GM19324 (cell line): ENCODE results near the gene DCDC1.

Source experiments
- ATAC-seq: cut with Tn5 transposase; IDR thresholded peaks from one replicate; pipeline ENCODE4 v1.9.1; 2021; ENCODE audit warnings: mild to moderate bottlenecking, moderate library complexity; ENCODE audit not compliant: unreplicated experiment, low FRiP score

DCDC1 gene

GRCh38 chr11:31237819-31238760, 131.4 kb downstream of the DCDC1 start:
- no peak for ATAC-seq

DNA sequence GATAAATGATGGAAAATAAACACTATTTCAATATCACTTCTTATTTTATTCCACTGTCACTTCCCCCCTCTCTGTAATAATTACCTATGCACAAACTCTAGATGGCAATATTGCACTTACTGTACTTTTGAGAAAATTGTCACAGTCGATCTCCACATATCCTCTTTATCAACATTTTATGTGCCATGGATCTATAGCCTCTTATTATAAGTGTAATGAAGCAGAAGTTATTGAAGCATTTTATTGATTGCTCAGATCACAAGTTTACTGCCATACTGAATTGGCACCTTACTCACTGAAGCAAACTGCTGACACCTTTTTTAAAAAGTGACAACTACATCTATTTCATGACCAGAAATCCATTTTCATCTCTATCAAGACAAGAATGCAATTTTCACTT, 133.4 kb downstream of the DCDC1 start:
- no peak for ATAC-seq

DNA sequence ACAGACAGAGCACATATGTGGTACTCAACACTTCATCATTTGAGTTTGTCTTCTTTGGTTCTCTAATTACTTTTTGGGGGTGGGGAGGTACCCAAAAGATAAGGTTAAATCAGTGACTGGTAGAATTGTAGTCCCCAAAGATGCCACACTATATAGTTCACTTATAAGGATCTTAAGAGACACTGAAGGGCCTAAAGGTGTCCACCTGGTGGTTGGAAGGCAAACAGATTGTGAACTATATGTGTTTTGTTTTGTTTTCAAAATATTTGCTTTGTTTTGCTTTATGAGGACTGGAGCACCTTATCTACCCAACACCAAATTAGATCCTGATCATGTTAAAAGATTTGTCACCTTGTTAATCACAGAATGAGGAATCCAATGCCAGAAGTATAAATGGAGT, 136.1 kb downstream of the DCDC1 start:
- no peak for ATAC-seq

- no peak for ATAC-seq
Measured at GRCh38 chr11:31231601-31232000, 137.9 kb downstream of the DCDC1 start.

- ATAC-seq = no peak
Measured at GRCh38 chr11:31218847-31219246, 150.7 kb downstream of the DCDC1 start.

- no peak for ATAC-seq
Measured at GRCh38 chr11:31214372-31214771, 155.2 kb downstream of the DCDC1 start.

DNA sequence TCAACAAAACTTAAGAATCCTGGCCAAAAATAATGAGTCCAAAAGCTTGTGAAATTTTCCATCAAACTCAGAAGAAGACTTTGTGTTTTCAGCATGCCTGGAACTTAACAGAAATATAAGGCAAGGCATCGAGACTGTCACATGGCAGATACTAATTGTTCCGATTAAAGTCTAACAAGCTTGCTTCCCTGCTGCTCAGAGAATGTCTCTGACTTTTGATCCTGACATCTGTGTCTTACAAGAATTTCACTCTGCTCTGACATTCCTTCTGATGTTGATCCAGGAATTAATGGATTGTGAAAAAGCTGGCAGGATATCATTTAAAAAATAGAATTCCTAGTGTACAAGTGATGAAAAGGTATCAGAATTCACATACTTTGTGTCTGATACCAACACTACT, 170.2 kb downstream of the DCDC1 start:
- ATAC-seq = no peak

DNA sequence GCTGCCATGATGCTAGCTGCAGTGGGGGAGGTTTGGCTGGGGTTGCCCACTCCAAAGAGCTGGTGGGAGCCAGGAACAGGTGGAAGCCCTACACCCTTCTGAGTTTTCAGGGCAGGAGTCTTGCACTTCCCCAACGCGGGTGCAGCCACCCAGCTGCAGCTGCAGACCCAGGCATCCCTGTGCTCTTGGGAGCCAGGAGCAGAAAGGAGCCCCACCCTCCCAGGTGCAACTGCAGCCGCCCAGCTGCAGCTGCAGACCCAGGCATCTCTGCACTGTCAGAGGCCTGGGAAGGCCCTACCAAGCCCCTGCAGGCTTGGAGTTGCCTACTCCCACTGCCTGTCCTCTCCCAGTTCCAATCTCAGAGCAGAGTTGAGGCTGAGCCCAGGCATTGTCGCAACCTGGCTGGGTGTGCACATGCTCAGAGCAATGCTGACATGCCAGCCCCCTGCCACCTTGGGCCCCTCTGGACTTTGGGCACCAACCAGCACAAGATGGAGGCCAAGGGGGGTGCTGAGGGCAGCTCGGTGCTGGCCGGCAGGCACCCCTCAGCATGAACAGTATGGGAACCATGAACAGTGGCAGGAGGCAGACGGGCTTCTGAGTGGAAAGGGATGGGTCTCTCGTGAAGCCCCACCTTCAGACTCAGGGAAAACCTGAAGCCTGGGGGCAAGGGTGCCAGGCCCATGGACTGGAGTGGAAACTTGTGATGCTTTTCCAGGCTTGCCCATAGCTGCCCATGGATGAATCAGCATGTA, 195.4 kb downstream of the DCDC1 start:
- no peak for ATAC-seq

DNA sequence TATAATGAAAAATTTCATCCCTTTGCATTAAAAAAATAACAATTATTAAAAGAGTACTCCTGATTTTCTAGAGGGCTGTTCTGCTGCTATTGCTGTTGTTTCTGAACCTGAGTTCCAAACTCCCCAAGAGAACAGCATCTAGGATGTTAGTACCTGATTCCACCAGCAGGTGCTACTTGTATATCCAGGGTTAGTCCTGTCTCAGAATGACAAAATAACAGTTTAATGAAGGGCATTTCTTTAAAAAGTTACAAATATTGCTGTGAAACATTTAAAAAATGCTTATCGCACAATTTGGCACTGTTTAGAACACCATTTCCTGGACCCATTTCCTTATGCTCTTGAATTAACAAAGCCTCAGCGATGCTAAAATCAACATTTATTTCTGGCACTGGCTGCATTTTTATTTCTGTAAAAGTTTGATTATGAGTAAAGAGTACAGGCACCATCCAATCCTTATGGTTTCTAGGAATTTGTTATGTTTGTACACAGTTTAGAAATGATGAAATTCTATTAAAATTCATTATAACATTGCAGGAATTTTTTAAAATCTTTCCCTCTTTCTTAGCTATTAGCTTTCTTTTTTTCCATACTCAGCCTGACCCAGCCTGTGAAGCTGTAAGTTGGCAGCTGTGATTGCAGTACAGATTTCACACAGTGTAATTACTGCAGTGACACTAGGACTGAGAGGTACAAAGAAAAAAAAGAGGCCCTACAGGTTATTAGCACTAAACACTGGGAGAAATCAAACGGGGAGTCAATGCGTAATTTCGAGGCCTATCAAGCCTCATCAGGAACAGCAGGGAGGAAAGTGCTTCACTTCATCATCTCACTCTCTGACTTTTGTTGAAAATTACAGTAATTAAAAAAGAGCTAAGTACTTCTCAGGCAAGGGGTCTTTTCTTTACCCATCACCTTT, 208.8 kb downstream of the DCDC1 start:
- no peak for ATAC-seq

GRCh38 chr11:31150841-31151240, 218.7 kb downstream of the DCDC1 start:
- ATAC-seq = no peak

DNA sequence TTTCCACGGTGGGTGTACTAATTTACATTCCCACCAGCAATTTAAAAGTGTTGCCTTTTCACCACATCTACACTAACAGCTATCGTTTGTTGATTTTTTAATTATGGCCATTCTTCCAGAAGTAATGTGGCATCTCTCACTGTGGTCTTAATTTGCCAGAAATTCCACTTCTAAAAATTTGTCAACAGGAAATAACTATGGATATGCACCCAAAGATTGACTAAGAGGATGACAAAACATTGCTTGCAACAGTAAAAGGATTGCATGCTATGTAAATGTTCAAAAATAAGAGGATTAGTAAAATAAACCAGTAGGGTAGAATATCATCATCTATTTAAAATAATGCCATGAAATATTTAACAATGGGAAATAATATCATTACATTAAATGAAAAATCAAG, 219.5 kb downstream of the DCDC1 start:
- ATAC-seq = no peak

DNA sequence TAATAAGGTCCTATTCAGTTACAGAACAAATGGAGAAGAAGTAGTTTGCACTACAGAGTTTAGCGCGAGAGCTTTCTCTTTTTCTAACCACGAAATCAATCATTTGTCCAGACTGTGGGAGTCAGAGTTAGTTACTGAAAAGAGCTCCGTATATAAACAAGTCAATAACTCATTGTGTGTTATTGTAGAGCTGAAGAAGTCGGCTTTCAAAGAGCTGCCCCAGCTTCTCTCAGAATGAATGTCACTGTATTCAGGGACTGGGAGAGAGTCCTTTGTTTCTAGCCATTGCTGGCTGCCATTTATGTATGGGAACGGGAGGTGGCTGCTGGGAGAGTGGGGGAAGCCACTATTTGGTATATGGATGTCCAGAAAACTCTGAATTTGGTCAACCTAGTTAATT, 227.8 kb downstream of the DCDC1 start:
- ATAC-seq = no peak

GRCh38 chr11:31139479-31139878, 230.1 kb downstream of the DCDC1 start:
- no peak for ATAC-seq

- ATAC-seq = no peak
Measured at GRCh38 chr11:31132531-31133421, 236.8 kb downstream of the DCDC1 start.

- no peak for ATAC-seq
Measured at GRCh38 chr11:31131760-31132159, 237.8 kb downstream of the DCDC1 start.

DNA sequence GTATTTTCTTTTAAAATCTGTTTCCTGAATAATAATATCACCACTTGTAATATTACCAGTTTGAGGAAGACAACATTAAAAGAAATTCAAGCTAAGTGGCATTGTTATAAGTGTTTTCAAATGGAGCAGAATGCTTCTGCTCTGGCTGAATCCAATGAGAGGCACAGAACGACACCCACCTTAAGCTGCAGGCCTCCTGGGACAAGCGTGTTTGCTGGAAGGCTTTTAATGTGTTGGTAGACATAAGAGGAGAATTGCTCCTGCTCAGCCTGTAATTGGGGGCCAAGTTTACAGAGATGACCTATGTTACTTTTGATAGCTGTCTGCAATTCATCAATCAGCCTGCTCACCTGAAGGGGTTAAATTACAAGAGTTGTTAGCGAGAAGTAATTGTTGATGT, 242.2 kb downstream of the DCDC1 start:
- ATAC-seq = no peak

DNA sequence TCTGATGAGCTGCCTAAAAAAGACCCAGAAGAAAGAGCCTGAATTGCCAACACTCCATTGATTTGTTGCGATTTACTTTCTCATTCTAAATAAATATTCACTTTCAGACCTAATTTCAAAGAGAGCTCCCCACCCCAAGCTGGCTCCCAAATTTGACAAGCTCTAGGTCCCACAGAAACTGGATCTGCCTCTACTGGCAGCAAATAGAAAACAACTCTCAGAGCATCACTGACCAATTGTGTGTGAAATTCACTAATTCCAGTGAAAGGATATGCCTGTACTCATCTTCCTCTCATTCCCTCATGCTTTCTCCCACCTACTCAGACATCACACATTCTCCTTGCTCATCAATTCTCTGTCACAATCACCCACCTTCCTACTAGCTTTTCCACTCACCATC, 249.1 kb downstream of the DCDC1 start:
- no peak for ATAC-seq

DNA sequence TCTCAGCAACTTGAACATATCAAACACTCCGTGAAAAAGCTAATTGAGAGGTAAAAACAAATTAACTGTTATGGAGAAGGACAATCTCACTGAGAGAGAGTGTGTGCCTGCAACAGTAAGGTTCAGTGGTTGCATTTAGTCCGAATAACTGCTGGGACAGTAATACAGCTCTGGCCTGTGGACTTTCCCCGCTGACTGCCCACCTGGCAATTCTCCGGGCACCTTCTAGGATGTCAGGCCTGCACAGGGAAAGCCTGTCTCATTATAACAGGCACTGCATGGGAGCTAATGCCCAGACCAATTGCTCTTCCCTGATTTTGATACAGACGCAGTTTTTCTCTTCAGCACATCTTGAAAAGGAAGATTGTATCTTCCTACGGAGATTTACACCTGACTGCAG, 251.0 kb downstream of the DCDC1 start:
- ATAC-seq = no peak

GRCh38 chr11:31117038-31117437, 252.5 kb downstream of the DCDC1 start:
- no peak for ATAC-seq

DNA sequence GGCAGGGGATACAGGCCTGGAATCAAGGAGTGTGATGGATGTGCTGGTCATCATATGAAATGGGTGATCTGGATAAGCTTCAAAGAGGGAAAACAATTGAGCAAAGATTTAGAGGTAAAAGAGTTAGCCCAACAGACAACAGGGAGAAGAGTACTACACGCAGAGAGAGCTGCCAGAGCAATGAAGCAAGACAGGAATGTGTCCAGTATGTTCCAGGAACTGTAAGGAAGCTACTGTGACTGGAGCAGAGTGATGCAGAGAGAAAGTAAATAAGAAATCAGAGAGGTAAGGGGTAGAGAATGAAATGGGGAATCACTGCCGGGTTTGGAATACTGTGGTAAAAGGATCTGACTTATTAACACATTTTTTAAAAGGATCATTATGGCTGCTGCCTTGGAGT, 255.1 kb downstream of the DCDC1 start:
- ATAC-seq = no peak
